ENCODE results near the gene SLC44A1.

- TF ChIP-seq CTCF (IDR thresholded peaks at IDR 0.05; ENCODE audit: low read depth, low read length) = no peak
- TF ChIP-seq POLR2A (IDR thresholded peaks at IDR 0.05; ENCODE audit: extremely low read depth, insufficient read length) = no peak
Measured at GRCh38 chr9:105223544-105224140, 20.8 kb upstream of the SLC44A1 start.

Measured in NB4 (cell line).